GM19023 (cell line): ENCODE measurements around the gene UBL7.
A peak's percentile ranks its signal among the peaks of the same experiment; 100 is the strongest.
"Not testable (repeated sequence)": the region's sequence is repeated elsewhere in the genome, so short reads cannot be mapped to it uniquely, and the experiment has no call there.

Source experiments
- ATAC-seq: cut with Tn5 transposase; IDR thresholded peaks from one replicate; pipeline ENCODE4 v1.9.1; 2021; ENCODE audit warnings: mild to moderate bottlenecking, moderate library complexity; ENCODE audit not compliant: unreplicated experiment

UBL7 gene, protein sequence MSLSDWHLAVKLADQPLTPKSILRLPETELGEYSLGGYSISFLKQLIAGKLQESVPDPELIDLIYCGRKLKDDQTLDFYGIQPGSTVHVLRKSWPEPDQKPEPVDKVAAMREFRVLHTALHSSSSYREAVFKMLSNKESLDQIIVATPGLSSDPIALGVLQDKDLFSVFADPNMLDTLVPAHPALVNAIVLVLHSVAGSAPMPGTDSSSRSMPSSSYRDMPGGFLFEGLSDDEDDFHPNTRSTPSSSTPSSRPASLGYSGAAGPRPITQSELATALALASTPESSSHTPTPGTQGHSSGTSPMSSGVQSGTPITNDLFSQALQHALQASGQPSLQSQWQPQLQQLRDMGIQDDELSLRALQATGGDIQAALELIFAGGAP

DNA sequence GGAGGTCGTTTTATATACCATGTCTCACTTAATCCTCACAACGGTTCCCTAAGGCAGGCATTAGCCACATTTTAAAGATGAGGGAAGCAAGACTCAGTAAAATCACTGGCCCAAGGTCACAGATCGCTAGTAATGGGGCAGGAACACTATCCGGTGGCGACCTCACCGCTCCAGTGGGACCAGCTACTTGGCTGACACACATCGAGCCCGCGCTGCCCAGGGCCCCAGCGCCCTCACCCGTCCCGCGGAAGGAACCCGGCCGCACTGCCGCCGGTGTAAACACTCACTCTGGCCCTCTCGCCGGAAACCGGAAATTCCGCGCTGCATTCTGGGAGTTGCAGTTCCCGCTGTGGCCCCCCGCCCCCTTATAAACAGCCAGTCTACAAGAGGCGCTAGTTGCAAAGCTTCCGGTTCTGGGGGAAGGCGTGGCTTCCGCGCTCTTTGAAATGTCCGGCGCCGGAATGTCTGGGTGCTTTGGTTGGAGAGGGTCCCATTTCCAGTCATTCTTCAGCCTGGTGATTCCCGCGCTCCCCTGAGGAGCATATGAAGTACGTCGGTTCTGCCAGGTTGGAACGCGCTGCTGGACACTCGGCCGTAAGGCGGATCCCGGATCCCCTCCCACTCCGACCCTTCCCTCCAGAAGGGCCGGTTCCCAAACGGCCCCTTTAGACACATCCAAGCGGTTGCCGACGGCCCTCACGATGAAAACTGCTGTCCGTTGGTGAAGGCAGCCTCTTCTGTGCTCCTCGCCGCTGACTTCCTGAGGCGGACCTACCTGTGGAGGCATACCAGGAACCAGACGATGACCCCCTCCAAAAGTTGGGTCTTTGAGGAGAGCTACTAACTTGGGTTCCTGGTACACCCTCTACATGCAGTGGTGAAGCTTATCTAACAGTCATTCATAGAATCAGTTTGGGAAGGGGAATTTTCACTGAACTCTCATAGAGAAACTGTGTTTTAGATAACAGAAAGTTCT is at the start of gene UBL7:
Gene UBL7 (minus strand): TSS at position 290 of the 976 bp plus-strand sequence. CDS start 2,293 bp downstream, outside the sequence.
- ATAC-seq: peak; percentile 86

DNA sequence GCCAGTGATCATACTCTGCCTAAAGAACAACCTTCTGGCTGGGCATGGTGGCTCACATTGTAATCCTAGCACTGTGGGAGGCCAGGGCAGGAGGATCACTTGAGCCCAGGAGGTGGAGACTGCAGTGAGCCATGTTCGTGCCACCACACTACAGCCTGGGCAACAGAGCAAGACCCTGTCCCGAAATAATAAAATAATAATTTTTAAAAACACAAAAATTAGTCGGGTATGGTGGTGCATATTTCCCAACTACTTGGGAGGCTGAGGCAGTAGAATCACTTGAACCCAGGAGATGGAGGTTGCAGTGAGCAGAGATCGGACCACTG is 45.5 kb upstream of the UBL7 start:
- ATAC-seq: no peak

DNA sequence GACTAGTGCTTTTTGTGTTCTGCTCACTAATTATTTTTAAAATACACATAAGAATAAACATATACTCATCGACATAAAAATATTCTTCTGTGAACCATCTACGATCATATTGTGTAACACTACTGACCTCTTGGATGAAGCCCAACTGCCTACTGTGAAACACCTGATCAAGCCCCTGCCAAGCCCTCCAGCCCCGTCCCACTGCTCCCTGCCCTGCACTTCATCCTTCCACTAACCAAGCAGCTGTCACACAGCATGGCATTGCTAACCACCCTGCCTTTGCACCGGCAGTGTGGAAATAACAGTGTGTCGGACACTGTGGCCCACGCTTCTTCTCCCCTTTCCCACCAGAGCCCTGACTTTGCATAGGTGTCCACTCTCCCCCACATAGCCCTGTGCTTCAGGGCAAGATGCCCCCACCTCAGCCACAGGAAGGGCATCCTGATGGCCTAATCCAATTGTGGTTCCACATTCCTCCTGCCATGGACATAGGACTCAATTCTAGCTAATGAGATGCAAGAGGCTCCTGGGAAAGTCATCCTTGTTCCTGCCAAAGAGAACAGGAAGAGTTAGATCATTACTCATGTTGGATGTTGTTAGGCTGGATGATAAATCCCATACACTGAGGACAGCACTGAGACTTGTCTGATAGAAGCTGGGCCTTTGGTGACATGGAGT is 45.0 kb upstream of the UBL7 start:
- ATAC-seq: no peak

DNA sequence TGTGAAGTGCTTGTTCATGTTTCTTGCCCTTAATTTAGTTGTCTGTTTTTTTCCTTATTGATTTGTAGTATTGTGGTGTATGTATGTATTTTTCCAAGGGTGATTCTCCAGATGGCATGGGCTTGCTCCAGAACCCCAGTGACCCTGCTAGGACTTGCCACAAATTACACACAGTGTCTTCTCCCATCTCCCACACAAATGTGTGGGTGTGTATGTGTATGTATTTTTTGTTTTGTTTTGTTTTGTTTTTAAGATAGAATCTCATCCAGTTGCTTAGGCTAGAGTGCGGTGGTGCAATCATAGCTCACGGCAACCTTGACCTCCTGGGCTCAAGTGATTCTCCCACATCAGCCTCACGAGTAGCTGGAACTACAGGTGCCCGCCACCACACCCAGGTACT is 43.9 kb upstream of the UBL7 start:
- no peak for ATAC-seq

DNA sequence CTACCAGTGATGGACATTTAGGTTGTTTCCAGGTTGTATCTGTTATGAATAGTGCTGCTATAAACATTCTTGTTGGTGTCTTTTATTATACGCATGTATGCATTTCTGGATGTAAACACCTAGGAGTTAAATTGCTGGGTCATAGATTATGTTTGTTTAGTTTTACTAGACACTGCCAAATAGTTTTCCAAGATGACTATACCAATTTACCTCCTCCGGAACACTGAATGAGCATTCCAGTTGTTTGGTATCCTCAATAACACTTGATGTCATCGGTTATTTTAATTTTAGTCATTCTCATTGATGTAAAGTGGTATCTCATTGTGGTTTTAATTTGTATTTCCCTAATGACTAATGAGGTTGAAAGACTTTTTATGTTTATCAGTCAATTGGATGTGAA is 43.5 kb upstream of the UBL7 start:
- no peak for ATAC-seq

DNA sequence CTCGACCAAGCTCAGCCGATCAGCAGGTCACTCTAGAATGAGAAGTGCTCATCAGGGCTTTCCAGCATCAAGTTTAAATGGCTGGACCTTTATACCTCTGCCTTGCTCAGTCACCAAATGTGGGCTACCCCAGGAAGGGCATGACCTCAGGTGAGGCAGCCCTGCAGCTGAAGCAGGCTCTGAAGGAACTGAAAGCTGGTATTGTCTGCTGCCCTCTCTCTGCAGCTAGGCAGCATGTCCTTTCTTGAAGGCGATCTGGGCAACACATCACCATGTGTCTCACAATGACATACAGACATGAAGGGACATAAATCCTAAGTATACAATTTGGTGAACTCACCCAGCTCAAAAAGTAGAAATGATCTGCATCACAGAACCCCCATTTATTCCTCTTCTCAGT is 41.3 kb upstream of the UBL7 start:
- no peak for ATAC-seq

DNA sequence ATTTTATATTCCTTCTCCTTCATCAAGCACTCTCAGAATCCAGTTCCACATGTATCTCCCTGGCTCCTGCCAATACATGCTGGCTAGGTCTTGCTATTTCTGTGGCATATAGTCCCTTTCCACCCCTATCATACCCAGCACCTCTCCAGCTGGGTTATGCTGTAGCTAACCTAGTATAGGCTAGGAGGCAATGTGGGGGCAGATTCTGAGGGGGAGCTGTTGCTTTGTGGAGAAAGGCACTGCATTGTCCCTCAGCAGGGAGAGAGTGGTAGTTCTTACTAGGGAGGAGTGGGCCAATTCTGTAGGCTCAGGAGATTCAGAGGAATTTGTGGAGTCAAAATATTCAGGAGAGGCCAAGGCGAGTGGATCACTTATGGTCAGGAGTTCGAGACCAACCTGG is 39.4 kb upstream of the UBL7 start:
- ATAC-seq: no peak

DNA sequence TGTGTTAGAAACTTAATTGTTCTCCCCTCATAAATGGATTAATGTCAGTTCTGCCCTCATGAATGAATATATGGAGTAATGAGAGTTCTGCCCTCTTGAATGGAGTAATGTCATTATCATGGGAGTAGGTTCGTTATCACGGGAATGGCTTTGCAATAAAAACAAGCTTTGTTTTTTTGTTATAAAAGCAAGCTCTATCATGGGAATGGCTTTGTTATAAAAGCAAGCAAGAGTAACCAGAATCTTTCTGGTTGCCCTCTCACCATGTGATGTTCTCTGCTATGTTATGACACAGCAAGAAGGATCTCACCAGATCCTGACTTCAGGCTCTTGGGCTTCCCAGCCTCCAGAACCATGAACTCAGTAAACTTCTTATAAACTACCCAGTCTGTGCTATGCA is 38.4 kb upstream of the UBL7 start:
- ATAC-seq: no peak

DNA sequence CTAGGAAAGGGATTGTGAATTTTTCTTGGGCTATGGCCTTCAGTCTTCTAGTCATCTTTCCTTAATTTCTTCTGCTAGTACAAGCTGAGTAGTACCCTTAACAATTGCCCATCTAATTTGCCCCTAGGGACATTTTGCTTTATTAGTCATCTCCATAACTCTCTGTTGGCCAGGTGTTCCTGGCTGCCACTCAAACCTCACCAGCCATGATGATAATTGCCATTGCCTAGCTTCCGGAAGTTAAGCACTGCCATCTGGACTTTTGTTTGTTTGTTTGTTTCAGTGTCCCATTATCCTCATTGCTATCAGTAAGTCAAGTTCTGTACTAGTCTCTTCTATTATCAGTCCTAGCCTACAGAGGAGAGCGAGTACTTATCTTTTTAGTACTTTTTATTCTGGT is 36.6 kb upstream of the UBL7 start:
- no peak for ATAC-seq

DNA sequence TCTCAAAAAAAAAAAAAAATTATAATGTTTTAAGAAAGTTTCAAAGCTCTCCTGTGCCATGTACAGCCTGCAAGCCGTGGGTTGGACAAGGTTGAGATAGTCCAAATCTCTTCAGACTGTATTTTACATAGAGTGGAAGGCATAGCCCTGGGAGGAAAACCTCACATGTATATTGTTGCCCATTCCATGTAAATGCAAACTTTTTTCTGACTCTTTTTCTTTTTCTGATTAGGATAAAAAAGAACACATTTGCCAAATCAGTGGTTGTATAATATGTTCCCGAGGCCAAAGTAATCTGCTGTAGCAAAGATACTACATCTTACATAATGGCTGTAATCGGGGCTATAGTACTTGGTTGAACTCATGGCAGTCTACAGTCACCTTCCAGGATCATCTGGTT is 35.7 kb upstream of the UBL7 start:
- no peak for ATAC-seq

DNA sequence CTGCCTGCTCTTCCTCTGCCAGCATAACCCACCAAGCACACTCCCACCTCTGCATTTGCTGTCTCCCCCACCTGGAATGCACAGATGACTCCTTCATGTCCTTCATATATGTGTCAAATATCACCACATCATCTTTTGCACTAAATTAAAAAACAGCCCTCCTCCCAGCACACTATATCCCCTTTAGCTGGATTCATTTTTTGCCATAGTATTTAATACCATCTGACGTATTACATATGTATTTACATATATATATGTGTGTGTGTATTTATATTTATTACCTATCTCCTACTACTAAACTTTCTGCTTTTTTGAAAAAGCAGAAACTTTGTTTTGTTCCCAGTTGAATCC is 29.4 kb upstream of the UBL7 start:
- no peak for ATAC-seq

DNA sequence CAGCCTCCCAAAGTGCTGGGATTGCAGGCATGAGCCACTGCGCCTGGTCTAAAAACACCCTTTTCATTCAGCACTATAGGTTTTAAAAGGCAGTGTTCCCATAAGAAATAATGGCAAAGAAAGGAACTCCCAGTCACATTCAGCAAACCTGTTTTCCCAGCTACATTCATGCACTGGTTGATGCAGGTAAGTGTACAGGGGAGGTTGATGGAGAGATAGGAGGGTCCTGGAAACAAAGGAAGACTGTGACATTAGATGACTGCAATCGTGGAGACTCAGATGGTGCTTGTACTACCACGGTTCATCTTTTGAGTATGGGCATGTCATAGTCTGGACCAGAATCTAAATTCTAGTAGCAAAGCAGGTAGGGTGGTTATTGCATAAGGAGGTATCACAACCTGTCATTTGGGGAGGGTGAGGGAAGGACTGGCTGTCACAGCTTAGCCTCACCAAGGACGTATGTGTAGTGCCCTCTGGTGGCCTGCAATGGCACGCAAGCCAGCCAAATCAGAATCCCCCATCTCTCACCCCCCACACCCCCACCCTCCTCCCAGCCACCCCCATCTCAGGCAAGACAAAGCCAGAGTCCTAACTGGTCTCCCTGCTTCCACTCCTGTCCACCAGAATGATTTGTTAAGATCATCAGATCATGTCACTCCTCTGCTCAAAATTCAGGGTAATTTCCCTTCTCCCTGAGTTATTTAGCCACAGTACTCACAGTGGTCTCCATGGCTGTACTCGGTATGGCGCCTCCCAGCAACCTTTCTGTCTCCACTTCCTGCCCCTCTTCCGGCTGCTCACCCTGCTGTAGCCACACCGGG is 28.8 kb upstream of the UBL7 start:
- peak; percentile 62 for ATAC-seq

DNA sequence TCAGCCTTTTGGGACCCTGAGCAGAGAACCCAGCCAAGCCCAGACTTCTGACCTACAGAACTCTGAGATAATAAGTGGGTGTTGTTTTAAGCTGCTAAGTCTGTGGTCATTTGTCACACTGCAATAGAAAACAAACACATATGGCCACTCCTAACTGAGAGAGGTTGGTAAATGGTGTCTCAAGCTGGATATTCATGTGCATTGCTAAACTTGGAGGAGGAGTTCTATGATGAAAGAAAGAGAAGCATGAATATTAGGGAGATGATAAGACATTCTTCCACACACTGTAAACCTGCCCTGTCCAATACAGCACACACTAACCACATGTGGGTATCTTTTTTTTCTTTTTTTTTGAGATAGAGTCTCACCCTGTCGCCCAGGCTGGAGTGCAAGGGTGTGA is 27.8 kb upstream of the UBL7 start:
- no peak for ATAC-seq

DNA sequence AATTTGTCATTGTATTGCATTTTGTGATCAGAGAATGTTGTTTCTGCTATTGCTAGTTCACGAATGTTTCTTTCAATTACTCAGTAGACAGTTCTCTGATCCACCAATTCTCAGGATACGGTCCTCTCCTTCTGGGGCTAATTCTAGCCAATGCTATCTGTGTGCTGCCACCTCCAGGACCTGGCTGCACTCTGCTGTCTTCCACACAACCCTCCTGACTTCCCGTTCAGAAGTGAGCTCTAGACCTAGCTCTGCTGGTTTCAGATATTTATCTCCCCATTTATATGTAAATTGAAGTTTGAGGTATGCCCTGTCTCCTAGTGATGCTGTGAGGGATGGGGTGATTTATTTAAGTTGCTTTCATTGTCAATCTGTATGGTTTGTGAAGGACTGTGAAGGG is 21.7 kb upstream of the UBL7 start:
- ATAC-seq: no peak

DNA sequence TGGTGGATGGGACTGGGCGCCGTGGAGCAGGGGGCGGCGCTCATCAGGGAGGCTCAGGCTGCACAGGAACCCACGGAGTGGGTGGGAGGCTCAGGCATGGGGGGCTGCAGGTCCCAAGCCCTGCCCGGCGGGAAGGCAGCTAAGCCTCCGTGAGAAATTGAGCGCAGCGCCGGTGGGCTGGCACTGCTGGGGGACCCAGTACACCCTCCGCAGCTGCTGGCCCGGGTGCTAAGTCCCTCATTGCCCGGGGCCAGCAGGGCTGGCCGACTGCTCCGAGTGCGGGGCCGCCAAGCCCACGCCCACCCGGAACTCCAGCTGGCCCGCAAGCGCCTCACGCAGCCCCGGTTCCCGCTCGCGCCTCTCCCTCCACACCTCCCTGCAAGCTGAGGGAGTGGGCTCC is 19.4 kb upstream of the UBL7 start:
- ATAC-seq: not testable (repeated sequence)

DNA sequence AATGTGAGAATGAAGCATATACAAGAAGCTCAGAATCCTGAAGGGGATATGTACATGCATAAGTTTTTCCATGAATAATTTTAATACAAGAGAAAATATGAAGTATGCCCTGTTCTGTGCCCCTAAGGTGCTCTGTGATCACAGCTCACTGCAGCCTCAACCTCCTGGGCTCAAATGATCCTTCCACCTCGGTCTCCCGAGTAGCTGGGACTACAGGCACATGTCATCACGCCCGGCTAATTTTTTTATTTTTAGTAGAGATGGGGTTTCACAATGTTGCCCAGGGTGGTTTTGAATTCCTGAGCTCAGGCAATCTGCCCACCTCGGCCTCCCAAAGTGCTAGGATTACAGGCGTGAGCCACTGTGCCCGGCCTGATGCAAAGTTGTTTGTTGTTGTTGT is 10.7 kb upstream of the UBL7 start:
- not testable (repeated sequence) for ATAC-seq

DNA sequence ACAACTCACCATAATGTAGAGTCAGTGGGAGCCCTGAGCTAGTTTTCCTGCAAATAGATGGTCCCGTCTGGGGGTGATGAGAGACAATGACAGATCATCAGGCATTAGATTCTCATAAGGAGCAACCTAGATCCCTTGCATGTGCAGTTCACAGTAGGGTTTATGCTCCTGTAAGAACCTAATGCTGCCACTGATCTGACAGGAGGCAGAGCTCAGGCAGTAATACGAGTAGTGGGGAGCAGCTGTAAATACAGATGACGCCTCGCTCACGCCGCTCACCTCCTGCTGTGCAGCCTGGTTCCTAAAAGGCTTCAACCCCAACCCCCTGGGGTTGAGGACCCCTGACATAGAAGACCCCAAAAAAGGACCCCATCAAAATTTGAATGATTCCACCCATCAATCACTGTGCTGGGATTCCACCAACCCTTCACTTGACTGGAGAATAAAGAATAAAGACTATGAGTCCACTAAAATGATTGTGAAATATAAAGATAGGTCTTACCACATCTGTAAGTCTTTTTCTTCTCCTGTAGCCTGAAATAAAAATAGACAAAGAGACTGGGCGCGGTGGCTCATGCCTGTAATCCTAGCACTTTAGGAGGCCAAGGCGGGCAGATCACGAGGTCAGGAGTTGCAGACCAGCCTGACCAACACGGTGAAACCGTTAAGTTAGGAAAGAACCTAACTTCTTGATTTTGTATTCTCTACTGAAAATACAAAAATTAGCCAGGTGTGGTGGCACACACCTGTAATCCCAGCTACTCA is 9.9 kb upstream of the UBL7 start:
- no peak for ATAC-seq

DNA sequence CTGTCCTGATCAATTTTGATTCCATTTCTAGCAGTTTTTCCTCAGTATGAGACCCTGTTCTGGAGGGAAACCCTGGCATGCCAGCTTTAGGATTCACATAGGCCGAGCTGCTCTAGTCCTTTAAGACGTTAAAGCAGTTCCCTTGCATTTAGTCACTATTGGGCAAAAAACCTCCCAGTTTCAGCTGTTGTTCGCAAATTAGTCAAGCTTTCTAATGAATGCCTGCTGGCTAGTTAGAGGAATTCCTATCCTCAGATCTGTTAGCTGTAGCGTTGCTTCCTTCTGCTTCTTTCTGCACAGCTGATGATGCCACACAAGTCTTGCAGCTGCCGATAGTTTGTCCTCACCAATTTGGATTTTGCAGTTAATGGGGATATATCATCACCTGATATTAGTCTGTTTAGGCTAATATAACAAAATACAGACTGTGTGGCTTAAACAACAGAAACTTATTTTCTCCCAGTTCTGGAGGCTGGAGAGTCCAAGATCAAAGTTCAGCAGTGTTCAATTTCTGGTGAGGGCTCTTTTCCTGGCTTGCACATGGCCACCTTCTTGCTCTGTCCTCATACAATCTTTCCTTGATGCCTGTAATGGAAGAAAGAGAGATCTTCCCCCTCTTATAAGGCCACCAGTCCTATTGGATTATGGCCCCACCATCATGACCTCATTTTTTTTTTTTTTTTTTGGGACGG is 7.5 kb upstream of the UBL7 start:
- no peak for ATAC-seq

DNA sequence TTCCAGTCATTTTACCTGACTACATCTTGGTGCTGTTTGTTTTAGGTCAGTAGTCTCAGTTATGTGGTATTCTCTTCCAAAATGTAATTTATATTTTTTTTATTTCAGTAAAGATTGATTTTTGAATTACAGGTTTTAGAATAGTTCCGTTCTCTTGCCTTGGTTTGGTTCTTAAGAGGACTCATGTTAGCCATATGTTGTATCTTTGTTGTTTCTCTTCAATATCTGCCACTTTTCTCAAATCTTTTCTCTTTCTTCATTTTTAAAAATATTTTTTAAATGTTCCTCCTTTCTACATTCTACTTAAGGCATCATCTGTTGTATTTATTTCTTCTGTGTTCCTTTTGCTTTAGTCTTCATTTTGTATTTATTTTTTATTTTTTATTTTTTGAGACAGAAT is 5.6 kb upstream of the UBL7 start:
- ATAC-seq: no peak
